NCI-H1417 (cell line): ENCODE data around the gene PPP1R9A.
A peak's percentile ranks its signal among the peaks of the same experiment; 100 is the strongest.
"Not testable (repeated sequence)": the region's sequence is repeated elsewhere in the genome, so short reads cannot be mapped to it uniquely, and the experiment has no call there.

ENCODE experiments used
- DNase-seq, 3 experiments: peaks; one replicate each; lab custom pipeline; 2025; lab: John Stamatoyannopoulos, UW

Gene PPP1R9A

DNA sequence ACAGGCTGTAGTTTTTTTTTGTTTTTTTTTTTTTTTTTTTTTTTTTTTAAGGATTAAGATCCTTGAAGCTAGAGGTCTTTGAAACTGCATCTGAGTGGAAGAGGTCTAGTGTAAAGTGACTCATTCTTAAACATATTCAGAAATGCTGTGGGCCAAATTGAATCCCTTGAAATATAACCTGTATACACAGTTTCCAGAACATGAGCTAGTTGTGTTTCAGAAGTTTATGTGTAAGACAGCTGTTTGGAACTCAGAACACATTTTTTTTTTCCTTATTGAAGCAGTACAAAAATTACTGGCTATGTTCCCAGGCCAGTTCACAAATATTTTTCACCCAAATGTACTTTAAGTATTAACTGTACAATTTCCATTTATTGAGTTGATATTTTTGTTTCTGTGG lies 67.9 kb downstream of the PPP1R9A start:
- no peak for DNase-seq

DNA sequence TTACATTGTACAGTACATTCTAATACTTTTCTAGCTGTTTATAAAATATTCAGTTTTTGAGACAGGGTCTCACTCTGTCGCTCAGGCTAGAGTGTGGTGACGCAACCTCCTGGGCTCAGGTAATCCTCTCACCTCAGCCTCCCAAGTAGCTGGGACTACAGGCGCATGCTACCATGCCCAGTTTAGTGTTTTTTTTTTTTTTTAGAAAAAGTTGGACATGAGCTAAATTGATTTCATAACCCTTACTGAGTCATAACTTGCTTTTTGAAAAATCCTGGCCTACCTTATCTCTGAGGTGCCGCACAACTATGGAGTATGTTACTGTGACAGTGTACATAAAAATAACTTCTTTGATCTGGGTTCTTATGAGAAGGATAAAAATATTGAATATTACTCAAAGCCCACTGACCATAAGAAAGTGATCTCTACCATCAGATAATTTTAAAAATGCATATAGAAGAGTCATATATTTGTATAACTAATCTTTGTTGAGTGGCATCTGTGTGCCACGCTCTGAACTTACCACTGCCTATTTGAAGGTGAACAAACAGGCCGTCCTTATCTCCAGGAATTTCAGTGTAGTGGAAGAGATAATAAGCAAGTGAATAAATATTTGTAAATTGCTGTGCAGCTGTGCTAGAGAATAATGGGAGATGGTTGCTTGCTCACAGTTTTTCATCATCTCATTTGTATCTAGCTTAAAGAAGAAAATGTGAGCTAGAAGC lies 73.2 kb downstream of the PPP1R9A start:
- no peak for DNase-seq

GRCh38 chr7:94995921-94996320 lies 88.5 kb downstream of the PPP1R9A start:
- no peak for DNase-seq

DNA sequence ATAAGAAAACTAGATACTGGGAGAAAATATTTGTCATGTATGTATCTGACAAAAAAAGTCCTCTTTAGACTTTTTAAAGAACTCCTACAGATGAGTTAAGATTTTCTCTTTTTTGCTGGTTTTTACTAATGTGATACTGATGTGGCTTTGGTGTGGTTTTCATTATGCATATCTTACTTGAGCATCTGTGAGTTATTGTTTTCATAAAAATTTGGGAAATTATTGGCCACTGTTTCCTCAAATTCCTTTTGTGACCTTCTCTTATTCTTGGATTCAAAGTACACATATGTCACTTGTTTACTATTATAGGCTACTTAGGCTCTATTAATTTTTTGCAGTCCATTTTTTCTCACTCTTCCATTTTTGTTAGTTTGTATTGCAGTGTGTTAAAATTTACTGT lies 89.0 kb downstream of the PPP1R9A start:
- DNase-seq: no peak

DNA sequence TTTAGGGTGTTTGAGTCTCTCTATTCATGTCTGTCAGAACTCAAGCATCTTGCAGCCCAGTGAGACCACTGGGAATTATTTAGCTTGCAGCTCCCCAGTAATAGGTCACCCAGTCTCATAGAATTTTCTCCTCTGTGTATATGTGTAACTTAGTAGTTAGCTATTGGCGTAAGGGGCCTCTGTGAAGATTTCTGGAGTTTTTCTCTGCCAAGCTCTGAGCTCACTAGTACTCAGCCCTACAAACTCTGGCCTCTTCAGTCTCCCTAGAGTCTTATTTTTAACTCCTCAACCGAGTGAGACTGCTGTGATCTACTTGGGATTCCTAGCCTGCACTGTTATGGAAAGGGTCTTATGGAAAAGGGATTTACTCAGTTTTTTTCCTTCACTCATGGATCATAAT lies 90.2 kb downstream of the PPP1R9A start:
- no peak for DNase-seq

- DNase-seq: no peak
Observed at GRCh38 chr7:94998266-94999068, 91.1 kb downstream of the PPP1R9A start.

DNA sequence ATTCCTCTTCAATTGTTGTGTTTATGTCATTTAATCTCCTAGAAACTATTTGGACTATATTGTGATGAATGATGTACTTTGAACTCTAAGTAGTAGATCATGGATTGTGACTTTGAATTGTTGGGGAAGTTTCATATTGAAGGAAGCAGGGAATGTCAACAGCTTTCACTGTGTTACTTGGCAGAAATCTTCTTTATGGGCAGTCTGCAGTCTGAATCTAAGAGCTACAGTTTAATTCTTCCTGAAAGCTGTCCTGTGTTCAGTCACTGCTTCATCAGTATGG lies 91.6 kb downstream of the PPP1R9A start:
- DNase-seq: no peak

DNA sequence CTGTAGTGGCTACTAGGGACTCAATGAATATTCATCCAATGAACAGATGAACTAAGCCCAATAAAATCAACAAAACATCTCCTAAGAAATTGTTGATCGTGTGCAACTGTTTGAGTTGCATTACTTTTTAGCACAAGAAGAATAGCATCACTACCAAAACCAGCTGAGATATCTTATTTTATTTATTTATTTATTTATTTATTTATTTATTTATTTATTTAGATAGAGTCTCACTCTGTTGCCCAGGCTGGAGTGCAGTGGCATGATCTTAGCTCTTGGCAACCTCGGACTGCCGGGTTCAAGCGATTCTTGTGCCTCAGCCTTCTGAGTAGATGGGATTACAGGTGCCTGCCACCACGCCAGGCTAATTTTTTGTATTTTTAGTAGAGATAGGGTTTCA lies 92.2 kb downstream of the PPP1R9A start:
- DNase-seq: not testable (repeated sequence)

DNA sequence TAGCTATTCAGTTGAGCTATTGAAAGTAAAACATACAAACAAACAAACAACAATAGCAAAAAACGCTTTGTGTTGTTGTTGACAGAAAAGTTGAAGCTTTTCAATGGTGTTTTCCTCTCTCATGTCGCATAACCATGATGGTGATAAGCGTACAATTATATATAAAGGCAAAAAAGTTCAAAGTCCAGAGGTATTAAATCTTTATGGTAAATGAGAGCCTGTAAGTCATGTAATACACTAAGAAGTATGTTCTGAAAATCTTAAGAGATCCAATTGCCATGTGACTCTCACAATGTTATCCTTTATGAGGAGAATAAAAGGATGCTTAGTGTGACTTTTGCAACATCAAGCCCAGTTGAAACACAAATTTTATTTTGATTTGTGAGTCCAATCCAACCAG lies 93.9 kb downstream of the PPP1R9A start:
- no peak for DNase-seq

DNA sequence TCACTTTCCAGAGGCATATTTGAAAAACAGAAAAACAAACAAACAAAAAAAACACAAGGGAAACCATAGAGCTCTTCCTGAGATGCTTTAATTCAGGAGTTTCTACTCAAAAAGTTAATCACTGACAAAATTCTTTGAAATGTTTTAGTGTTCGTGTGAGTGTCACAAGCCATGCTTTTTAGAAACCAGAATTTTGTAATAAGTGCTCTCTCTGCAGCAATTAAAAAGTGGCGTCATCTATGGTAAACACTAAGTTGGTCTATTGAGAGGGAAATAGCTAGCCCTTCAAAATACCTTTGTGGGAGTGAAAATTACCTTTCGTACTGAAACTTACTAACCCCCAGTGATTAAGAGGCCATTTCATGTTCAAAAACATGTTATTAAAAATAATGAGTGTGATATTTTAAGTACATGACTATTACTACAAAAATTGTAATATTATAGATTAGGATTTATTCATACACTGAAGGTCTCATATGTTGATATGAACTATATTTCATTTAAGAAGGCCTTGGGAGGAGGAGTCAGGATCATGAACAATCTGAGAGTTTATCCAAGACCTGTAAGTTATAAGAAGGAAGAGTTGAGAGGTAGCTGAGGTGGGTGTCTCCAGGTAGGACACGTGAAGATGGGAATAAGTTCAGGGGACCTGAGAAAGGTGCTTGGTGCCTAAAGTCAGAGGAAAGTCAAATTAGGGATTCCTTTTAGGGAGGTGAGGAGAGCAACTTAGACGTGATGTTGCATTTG lies 94.6 kb downstream of the PPP1R9A start:
- DNase-seq: peak in 2 of 3 experiments; percentile 21 to 71

- peak in 1 of 3 experiments; percentile 34 for DNase-seq
Observed at GRCh38 chr7:95002775-95003174, 95.4 kb downstream of the PPP1R9A start.

- peak in 2 of 3 experiments; percentile 55 to 91 for DNase-seq
Observed at GRCh38 chr7:95004618-95005247, 97.3 kb downstream of the PPP1R9A start.

- no peak for DNase-seq
Observed at GRCh38 chr7:95006010-95006409, 98.6 kb downstream of the PPP1R9A start.

DNA sequence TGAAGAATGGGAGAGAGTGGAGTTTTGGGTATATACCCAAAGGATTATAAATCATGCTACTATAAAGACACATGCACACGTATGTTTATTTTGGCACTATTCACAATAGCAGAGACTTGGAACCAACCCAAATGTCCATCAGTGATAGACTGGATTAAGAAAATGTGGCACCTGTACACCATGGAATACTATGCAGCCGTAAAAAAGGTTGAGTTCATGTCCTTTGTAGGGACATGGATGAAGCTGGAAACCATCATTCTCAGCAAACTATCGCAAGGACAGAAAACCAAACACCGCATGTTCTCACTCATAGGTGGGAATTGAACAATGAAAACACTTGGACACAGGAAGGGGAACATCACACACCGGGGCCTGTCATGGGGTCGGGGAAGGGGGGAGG lies 101.4 kb downstream of the PPP1R9A start:
- DNase-seq: not testable (repeated sequence)

DNA sequence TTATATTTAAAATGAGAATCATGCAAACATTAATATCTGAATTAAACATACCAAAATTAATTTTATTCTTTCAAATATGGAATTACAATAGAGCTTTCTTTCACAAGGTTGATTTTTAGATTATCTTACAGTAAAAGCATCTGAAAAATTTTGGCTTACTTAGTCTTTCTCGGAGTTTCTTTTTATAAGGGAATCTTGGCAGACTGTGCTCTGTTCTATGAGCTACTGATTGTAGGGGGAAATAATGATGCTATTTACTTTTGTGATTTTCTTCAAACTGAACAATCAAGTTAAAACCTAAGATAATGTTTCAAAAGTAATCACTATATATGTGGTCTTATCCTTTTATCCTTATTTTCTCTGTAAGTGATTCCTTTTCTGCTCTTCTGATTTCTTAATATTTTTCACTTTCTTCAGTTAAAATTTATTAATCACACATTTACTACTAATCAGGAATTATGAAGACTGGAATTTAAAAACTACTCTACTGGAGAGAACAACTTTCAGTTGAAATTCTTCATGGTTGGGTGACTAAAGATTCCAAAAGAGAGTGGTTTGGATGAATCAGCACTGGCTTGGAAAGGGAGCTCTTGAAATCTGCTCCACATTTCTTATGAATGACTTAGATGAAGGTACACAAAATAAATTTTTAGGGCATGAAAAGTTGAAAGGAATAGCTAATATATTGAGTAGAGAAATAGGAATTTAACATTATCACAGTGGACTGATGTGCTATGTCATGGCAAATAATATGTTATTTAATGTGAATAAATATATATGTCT lies 103.9 kb downstream of the PPP1R9A start:
- DNase-seq: no peak

DNA sequence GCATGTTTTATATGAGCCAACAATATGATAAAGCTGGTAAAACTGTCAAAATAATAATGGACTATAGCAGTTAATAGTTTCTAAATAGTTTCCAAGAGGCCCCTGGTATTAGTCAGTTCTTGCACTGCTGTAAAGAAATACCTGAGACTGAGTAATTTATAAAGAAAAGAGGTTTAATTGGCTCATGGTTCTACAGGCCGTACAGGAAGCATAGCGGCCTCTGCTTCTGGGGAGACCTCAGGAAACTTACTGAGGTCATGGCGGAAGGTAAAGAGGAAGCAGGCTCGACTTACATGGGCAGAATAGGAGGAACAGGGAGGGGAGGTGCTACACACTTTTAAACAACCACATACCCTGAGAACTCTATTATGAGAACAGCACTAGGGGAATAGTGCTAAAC lies 104.6 kb downstream of the PPP1R9A start:
- DNase-seq: no peak

GRCh38 chr7:95018021-95018420 lies 110.6 kb downstream of the PPP1R9A start:
- DNase-seq: no peak

DNA sequence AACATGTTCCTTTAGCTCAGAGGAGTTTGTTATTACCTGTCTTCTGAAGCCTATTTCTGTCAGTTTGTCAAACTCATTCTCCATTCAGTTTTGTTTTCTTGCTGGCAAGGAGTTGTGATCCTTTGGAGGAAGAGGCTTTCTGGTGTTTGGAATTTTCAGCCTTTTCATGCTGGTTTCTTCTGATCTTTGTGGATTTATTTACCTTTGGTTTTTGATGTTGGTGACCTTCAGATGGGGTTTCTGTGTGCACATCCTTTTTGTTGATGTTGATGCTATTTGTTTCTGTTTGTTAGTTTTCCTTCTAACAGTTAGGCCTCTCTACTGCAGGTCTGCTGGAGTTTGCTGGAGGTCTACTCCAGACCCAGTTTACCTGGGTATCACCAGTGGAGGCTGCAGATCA lies 118.6 kb downstream of the PPP1R9A start:
- no peak for DNase-seq

DNA sequence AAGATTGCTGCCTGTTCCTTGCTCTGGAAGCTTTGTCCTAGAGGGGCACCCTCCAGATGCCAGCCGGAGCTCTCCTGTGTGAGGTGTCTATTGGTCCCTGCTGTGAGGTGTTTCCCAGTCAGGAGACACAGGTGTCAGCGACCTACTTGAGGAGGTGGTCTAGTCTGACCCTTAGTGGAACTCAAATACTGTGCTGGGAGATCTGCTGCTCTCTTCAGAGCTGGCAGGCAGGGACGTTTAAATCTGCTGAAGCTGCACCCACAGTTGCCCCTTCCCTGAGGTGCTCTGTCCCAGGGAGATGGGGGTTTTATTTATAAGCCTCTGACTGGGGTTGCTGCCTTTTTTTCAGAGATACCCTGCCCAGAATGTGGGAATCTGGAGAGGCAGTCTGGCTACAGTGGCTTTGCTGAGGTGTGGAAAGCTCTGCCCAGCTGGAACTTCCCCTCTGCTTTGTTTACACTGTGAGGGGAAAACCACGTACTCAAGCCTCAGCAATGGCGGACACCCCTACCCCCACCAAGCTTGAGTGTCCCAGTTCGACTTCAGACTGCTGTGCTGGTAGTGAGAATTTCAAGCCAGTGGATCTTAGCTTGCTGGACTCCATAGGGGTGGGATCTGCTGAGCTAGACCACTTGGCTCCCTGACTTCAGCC lies 119.2 kb downstream of the PPP1R9A start:
- no peak for DNase-seq

DNA sequence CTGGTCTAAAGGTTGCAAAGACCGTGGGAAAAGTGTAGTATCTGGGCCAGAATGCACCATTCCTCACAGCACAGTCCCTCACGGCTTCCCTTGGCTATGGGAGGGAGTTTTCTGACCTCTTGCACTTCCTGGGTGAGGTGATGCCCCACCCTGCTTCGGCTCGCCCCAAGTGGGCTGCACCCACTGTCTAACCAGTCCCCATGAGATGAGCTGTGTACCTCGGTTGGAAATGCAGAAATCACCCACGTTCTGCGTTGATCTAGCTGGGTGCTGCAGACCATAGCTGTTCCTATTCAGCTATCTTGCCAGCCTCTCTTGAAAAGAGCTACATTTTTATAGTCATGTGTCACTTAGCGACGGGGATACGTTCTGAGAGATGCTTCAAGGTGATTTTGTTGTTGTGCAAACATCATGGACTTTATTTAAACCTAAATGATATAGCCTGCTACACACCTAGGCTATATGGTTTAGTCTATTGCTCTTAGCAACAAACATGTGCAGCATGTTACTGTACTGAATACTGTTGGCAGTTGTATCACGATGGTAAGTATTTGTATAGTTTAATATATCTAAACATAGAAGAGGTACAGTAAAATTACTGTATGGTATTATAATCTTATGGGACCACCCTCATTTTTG lies 120.0 kb downstream of the PPP1R9A start:
- peak in 1 of 3 experiments; percentile 18 for DNase-seq

DNA sequence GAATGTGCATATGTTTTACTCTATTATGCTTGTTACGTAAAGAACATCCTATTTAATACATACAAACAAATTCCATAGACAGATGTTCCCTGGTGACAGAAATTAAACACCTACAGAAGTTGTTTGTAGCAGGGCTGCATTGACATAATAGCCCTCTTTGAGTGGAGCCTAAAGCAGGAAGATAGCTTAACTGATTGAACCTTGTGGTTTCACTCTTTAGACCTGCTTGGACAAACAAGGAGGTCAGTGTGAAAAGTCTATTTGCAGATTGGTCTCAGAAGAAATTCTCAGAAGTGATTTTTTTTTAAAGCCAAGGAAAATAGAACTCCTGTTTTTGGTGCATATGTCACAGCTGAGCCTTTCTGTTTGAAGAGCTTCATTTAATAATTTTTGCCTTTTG lies 121.3 kb downstream of the PPP1R9A start:
- DNase-seq: peak in 1 of 3 experiments; percentile 48
